ENCODE data around the gene QRICH1. TPM values are rescaled to one million over a fixed set of nuclear protein-coding genes. Genes with fewer than 3 reads are reported as not detected.

The QRICH1 gene
- total and polyA plus RNA-seq, 10 of the 15 experiments (the other 5 are each of a cell fraction or from before 2014, with no cell fraction given), result 22.2 to 116 (median 81.4) TPM

DNA sequence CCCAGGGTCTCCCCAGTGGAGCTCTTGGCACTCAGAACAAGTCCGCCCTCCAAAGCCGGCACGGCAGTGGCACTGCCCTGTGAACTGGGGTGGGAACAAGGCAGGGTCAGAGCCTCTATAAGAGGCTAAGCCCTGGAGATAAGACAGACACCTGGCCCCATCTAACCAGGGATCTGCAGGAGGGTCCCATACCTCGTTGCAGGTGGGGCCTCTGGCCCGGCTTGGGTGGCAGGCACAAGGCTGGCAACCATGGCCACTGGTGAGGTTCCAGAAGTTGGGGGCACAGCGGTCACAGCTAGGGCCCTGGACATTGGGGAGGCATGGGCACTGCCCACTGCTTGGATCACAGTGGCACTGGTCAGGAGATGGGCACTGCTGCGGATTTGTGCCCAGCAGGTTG lies 30.3 kb upstream of the QRICH1 start (continued):
- TF ChIP-seq, protein P1, sequence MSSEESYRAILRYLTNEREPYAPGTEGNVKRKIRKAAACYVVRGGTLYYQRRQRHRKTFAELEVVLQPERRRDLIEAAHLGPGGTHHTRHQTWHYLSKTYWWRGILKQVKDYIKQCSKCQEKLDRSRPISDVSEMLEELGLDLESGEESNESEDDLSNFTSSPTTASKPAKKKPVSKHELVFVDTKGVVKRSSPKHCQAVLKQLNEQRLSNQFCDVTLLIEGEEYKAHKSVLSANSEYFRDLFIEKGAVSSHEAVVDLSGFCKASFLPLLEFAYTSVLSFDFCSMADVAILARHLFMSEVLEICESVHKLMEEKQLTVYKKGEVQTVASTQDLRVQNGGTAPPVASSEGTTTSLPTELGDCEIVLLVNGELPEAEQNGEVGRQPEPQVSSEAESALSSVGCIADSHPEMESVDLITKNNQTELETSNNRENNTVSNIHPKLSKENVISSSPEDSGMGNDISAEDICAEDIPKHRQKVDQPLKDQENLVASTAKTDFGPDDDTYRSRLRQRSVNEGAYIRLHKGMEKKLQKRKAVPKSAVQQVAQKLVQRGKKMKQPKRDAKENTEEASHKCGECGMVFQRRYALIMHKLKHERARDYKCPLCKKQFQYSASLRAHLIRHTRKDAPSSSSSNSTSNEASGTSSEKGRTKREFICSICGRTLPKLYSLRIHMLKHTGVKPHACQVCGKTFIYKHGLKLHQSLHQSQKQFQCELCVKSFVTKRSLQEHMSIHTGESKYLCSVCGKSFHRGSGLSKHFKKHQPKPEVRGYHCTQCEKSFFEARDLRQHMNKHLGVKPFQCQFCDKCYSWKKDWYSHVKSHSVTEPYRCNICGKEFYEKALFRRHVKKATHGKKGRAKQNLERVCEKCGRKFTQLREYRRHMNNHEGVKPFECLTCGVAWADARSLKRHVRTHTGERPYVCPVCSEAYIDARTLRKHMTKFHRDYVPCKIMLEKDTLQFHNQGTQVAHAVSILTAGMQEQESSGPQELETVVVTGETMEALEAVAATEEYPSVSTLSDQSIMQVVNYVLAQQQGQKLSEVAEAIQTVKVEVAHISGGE (CRISPR knock-in tag; IDR thresholded peaks at IDR 0.05), result no peak
- TF ChIP-seq ZNF217 (IDR thresholded peaks at IDR 0.05), result no peak
- no peak for TF ChIP-seq CREM (IDR thresholded peaks at IDR 0.05; ENCODE audit: low read depth)
- no peak for TF ChIP-seq WRNIP1 (IDR thresholded peaks at IDR 0.05; ENCODE audit: borderline replicate concordance, low read depth, low read length)
- TF ChIP-seq, protein P2, sequence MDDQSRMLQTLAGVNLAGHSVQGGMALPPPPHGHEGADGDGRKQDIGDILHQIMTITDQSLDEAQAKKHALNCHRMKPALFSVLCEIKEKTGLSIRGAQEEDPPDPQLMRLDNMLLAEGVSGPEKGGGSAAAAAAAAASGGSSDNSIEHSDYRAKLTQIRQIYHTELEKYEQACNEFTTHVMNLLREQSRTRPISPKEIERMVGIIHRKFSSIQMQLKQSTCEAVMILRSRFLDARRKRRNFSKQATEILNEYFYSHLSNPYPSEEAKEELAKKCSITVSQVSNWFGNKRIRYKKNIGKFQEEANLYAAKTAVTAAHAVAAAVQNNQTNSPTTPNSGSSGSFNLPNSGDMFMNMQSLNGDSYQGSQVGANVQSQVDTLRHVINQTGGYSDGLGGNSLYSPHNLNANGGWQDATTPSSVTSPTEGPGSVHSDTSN (IDR thresholded peaks at IDR 0.05; ENCODE audit: insufficient replicate concordance, low read depth, low read length), result no peak
- no peak for TF ChIP-seq LARP7 (IDR thresholded peaks at IDR 0.05)
- TF ChIP-seq, protein P3, sequence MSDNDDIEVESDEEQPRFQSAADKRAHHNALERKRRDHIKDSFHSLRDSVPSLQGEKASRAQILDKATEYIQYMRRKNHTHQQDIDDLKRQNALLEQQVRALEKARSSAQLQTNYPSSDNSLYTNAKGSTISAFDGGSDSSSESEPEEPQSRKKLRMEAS (IDR thresholded peaks at IDR 0.05; ENCODE audit: low read depth, low read length), result no peak
- TF ChIP-seq ASH2L (IDR thresholded peaks at IDR 0.05; ENCODE audit: borderline replicate concordance, low read depth), result no peak

DNA sequence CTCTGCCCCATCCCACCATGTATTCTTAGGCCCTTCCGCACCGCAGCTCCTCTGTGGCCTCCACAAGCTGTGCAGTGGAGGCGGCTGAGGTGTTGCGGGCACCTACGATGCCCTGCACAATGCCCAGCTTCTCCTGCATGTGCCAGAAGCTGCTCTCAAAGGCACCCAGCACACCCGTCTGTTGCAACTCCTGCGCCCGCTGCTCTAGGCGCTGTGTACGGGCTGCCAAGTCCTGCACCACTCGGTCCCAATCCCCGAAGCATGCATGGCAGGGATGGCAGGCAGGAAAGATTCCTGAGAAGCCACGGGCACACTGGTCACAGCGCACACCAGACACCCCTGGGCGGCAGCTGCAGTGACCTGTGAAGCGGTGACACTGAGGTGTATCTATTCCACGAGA lies 29.8 kb upstream of the QRICH1 start:
- no peak for ATAC-seq
- H3K4me3 ChIP-seq, result no peak overlapping the region
- ChIA-PET CTCF (no interaction called here), SMC1A (ENCODE audit: uncharacterized antibody, unreplicated experiment) (no interaction called here), POLR2A (interaction anchor here (0.6 kb wide), 1 partner anchor 211 kb away, joined by 3 read pairs; no protein-coding TSS in a partner anchor), RAD21 (ENCODE audit: unreplicated experiment) (interaction anchor here (1.2 kb wide), 1 partner anchor 135 kb away, joined by 3 read pairs; no protein-coding TSS in a partner anchor)
- H4K20me1 ChIP-seq (ENCODE audit: control insufficient read depth, insufficient read depth), result no peaks in the 10 kb centered on the region
- intact Hi-C loops (cut with micrococcal nuclease; ENCODE audit: unreplicated experiment) (no loop called here), in situ Hi-C loops (cut with MboI) (no loop called here)
- FAIRE-seq, result no peak
- no peaks in the 10 kb centered on the region for H3K9me3 ChIP-seq (replicated peaks; ENCODE audit: control insufficient read depth, insufficient read depth, low read length)
- no peak for DNase-seq (ENCODE audit: low read depth, low spot score)
- no peak overlapping the region for H3K9ac ChIP-seq (ENCODE audit: control insufficient read depth, insufficient read depth, low read length)
- TF ChIP-seq RAD21 (IDR thresholded peaks at IDR 0.05; ENCODE audit: insufficient read depth, low read depth, low read length) (no peak), TCF12 (IDR thresholded peaks at IDR 0.05; ENCODE audit: low read depth, low read length) (no peak), CBX3 (IDR thresholded peaks at IDR 0.05; ENCODE audit: borderline replicate concordance, low read depth) (no peak), TAF1 (IDR thresholded peaks at IDR 0.05; ENCODE audit: borderline replicate concordance, low read depth, low read length) (no peak)
- H3K4me2 ChIP-seq (ENCODE audit: control insufficient read depth, insufficient read depth), result no peak overlapping the region
- H3K4me1 ChIP-seq (ENCODE audit: control insufficient read depth, insufficient read depth, low read length), result peaks cover 10% of the 10 kb centered on the region
- no peak overlapping the region for H3K27ac ChIP-seq (ENCODE audit: control insufficient read depth, insufficient read depth)
- H3K79me2 ChIP-seq (ENCODE audit: control insufficient read depth, insufficient read depth, low read length), result peaks cover 15% of the 10 kb centered on the region
- 69% methylated on average over 17 of the region's 17 CpGs for WGBS (ENCODE audit: insufficient coverage, insufficient replicate concordance, low lambda C conversion rate, missing lambda C conversion rate)
- no peak overlapping the region for H2AFZ ChIP-seq (ENCODE audit: control insufficient read depth, low read depth, low read length)
- H3K27me3 ChIP-seq (replicated peaks in 1 of 2; ENCODE audit: control insufficient read depth in 2 of 2, insufficient read depth in 2 of 2, low read length in 1 of 2), result no peaks in the 10 kb centered on the region
- no TSS peak for BruUV-seq (replicated peaks)
- no peaks in the 10 kb centered on the region for H3K36me3 ChIP-seq (ENCODE audit: control insufficient read depth in 2 of 2, insufficient read depth in 2 of 2, low read length in 1 of 2)
